Transverse colon (tissue), 4 donors: Measurements from ENCODE around the gene ANTXR2.

ENCODE experiments used
- POLR2AphosphoS5 ChIP-seq, 3 donors: sonication (generic); formaldehyde crosslinking; IDR thresholded peaks; one replicate each; pipeline ENCODE4 v1.6.1; 2016; ENCODE audit warnings: antibody characterized with exemption in 3 of 3
- TF ChIP-seq, protein P1 (sequence below), 5 experiments: fragments of 200-600 bp in 3 of 5; fragments of 450-650 bp in 2 of 5; sonication (generic) in 3 of 5; IDR thresholded peaks; 1 replicate in 2 of 5; 2 replicates in 3 of 5; pipeline ENCODE4 v1.5.1; 2016 to 2017; ENCODE audit warnings: antibody characterized with exemption in 5 of 5, inconsistent platforms in 3 of 5, mild to moderate bottlenecking in 2 of 5, moderate library complexity in 1 of 5

DNA sequence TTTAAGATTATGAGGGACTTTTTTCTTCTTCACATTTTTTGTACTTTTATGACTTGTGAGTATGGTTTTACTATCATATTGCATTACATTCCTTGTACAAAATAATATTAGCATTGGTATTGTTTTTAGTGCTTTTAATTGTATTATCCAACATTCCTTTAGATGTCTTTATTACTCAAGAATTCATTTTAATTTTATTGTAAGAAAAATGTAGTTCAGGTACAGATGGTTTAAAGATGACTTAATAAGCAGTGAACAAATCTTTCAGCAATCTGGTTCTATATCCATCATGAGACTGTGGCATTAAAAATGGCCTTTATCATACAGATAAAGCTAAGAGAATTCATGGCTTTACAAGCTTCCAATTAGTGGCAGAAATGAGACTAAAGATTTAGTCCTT lies 191.6 kb downstream of the ANTXR2 start:
- TF ChIP-seq POLR2AphosphoS5 (IDR thresholded peaks at IDR 0.05): no peak
- TF ChIP-seq, protein P1, sequence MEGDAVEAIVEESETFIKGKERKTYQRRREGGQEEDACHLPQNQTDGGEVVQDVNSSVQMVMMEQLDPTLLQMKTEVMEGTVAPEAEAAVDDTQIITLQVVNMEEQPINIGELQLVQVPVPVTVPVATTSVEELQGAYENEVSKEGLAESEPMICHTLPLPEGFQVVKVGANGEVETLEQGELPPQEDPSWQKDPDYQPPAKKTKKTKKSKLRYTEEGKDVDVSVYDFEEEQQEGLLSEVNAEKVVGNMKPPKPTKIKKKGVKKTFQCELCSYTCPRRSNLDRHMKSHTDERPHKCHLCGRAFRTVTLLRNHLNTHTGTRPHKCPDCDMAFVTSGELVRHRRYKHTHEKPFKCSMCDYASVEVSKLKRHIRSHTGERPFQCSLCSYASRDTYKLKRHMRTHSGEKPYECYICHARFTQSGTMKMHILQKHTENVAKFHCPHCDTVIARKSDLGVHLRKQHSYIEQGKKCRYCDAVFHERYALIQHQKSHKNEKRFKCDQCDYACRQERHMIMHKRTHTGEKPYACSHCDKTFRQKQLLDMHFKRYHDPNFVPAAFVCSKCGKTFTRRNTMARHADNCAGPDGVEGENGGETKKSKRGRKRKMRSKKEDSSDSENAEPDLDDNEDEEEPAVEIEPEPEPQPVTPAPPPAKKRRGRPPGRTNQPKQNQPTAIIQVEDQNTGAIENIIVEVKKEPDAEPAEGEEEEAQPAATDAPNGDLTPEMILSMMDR (IDR thresholded peaks at IDR 0.05): no peak
